Measurements from ENCODE around the gene CD96.

GRCh38 chr3:111662012-111662411 is 120.0 kb downstream of the CD96 start:
- TF ChIP-seq EZH2 (IDR thresholded peaks at IDR 0.05; ENCODE audit: borderline replicate concordance, low read length) (no peak), CTCF (conservative IDR thresholded peaks at IDR 0.05 in 1 of 2, IDR thresholded peaks at IDR 0.05 in 1 of 2; ENCODE audit: extremely low read depth in 1 of 2, insufficient read depth in 1 of 2, low read depth in 1 of 2, low read length in 2 of 2) (no peak)
